ENCODE data around the gene RNF223.

Gene RNF223

GRCh38 chr1:1024149-1024770 is 49.8 kb downstream of the RNF223 start:
- no peak for DNase-seq

- DNase-seq: no peak
These were observed 50.4 kb downstream of the RNF223 start for GRCh38 chr1:1023700-1024099.

- DNase-seq: no peak
These were observed 51.6 kb downstream of the RNF223 start for GRCh38 chr1:1022302-1023009.

- DNase-seq: no peak
These were observed 52.2 kb downstream of the RNF223 start for GRCh38 chr1:1021920-1022259.

- no peak for DNase-seq
These were observed 52.8 kb downstream of the RNF223 start for GRCh38 chr1:1021010-1021919.

Measured in CD4-positive, alpha-beta T cell treated with Interleukin-6 for 4 hours (primary cell).